K562 (cell line): ENCODE results near the gene RHEB. TPM values are rescaled to one million over a fixed set of nuclear protein-coding genes. Genes with fewer than 3 reads are reported as not detected.
A peak's percentile ranks its signal among the peaks of the same experiment; 100 is the strongest.

Experiments used
- ELK3 ChIP-seq: fragments of 450-650 bp; formaldehyde crosslinking; IDR thresholded peaks from 2 replicates; pipeline ENCODE4 v1.4.0; 2020; ENCODE audit warnings: mild to moderate bottlenecking
- EP400 ChIP-seq: fragments of 450-650 bp; IDR thresholded peaks from 2 replicates; pipeline ENCODE4 v1.6.1; 2017; ENCODE audit warnings: antibody characterized with exemption, mild to moderate bottlenecking, moderate library complexity
- MBD2 ChIP-seq: sonication (generic); IDR thresholded peaks from 2 replicates; pipeline ENCODE4 v1.6.1; 2016; ENCODE audit warnings: low read depth, borderline replicate concordance
- NCOA4 ChIP-seq: fragments of 450-650 bp; IDR thresholded peaks from 2 replicates; pipeline ENCODE4 v1.6.1; 2018; ENCODE audit warnings: mild to moderate bottlenecking; ENCODE audit not compliant: partially characterized antibody
- NFIX ChIP-seq: fragments of 250-450 bp; sonication (Bioruptor Pico); IDR thresholded peaks from 2 replicates; pipeline ENCODE4 v1.4.0; 2020; ENCODE audit warnings: low read depth, mild to moderate bottlenecking, moderate library complexity
- PRMT5 ChIP-seq: sonication (generic); formaldehyde crosslinking; IDR thresholded peaks from 2 replicates; pipeline ENCODE4 v1.5.0; 2020; ENCODE audit warnings: missing genetic modification reagents
- SNAPC5 ChIP-seq: fragments of 250-450 bp; sonication (Bioruptor Pico); IDR thresholded peaks from 2 replicates; pipeline ENCODE4 v1.8.0; 2021; ENCODE audit warnings: moderate library complexity, mild to moderate bottlenecking, inconsistent platforms
- ZBTB40 ChIP-seq, 2 experiments: fragments of 450-650 bp in 1 of 2; sonication (generic) in 1 of 2; formaldehyde crosslinking in 1 of 2; IDR thresholded peaks; 2 replicates each; pipeline versions ENCODE4 v1.7.1 to v1.9.0; 2016 to 2022; ENCODE audit warnings: inconsistent platforms in 1 of 2, mild to moderate bottlenecking in 1 of 2, missing genetic modification reagents in 1 of 2
- ZMIZ1 ChIP-seq, 2 experiments: fragments of 150-350 bp in 1 of 2; IDR thresholded peaks; 2 replicates each; pipeline ENCODE4 v1.6.1; 2012 to 2016; ENCODE audit warnings: low read depth in 2 of 2, low read length in 2 of 2, mild to moderate bottlenecking in 1 of 2, moderate library complexity in 1 of 2
- polyA plus RNA-seq, 8 experiments: library from polyadenylated mRNA; depleted of rRNA in 4 of 8; stranded (reverse) in 5 of 8; unstranded in 3 of 8; fragments of >200 nt; fragmentation: Nextera tagmentation in 2 of 8; fragmentation: Illumina TruSeq in 1 of 8; extraction: Ambion mirVana in 2 of 8; extraction: Trizol in 1 of 8; gene quantifications; 2 replicates each; pipeline versions ENCODE4 v1.2.1 to v1.2.3, GENCODE V29; 2011 to 2014; ENCODE audit warnings: inconsistent platforms in 1 of 8, missing spikeins in 1 of 8
- total RNA-seq, 7 experiments: library from RNA; depleted of rRNA in 6 of 7; stranded (reverse); fragments of >200 nt in 6 of 7; fragmentation: Illumina TruSeq in 2 of 7; extraction: Trizol in 2 of 7; gene quantifications; 2 replicates each; pipeline versions ENCODE4 v1.2.1 to v1.2.3, GENCODE V29; 2011 to 2021; ENCODE audit warnings: low replicate concordance in 1 of 7
- TF ChIP-seq, protein P1 (sequence below): fragments of 450-650 bp; IDR thresholded peaks from 2 replicates; pipeline ENCODE4 v1.7.0; 2016; ENCODE audit warnings: borderline replicate concordance

Gene RHEB
- total and polyA plus RNA-seq, 9 of the 15 experiments (the other 6 are each of a cell fraction or from before 2014, with no cell fraction given): 28.5 to 249 (median 182) TPM

- TF ChIP-seq EP400 (peak; percentile 99), ELK3 (CRISPR knock-in tag) (no peak), ZMIZ1 (IDR thresholded peaks at IDR 0.05; ENCODE audit: low read depth in 2 of 2, low read length in 2 of 2) (no peak), SNAPC5 (no peak), MBD2 (peak; percentile 76), ZBTB40 (IDR thresholded peaks at IDR 0.05) (peak; percentile 75), ZBTB40 (CRISPR knock-in tag; IDR thresholded peaks at IDR 0.05) (no peak), NCOA4 (no peak), NFIX (CRISPR knock-in tag) (no peak), PRMT5 (no peak)
- TF ChIP-seq, protein P1, sequence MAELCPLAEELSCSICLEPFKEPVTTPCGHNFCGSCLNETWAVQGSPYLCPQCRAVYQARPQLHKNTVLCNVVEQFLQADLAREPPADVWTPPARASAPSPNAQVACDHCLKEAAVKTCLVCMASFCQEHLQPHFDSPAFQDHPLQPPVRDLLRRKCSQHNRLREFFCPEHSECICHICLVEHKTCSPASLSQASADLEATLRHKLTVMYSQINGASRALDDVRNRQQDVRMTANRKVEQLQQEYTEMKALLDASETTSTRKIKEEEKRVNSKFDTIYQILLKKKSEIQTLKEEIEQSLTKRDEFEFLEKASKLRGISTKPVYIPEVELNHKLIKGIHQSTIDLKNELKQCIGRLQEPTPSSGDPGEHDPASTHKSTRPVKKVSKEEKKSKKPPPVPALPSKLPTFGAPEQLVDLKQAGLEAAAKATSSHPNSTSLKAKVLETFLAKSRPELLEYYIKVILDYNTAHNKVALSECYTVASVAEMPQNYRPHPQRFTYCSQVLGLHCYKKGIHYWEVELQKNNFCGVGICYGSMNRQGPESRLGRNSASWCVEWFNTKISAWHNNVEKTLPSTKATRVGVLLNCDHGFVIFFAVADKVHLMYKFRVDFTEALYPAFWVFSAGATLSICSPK: no peak
These were observed at the start of gene RHEB (continued) for GRCh38 chr7:151519765-151520418.
